ENCODE measurements around the gene LRFN4.

DNA sequence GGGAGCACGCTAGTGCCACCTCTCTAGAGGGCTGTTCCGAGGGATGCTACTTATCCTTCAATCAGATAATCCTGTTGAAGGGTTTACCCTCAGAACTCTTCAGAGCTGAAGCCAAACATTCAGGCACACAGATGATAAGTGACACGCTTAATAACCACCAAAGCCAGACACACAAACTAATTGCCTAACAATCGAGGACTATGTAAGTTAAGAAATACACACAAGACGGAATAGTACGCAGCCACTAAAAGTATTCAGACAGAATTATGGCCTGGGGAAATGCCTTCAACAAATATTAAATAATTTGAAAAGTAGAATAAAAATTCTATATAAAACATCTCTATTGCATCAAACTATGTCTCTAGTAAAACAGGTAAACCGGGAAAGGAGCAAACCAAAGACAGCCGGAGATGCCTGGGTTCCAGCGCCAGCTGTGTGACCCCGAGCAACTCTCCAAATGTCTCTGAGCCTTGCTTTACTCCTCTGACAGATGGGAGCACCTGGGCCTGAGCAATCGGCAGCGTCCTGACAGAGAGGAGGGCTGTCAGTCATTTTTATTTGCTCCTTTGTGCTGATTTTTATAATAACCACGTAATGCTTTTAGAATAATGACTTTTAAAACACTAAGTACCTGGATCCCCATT lies 11.3 kb downstream of the LRFN4 start:
- TF ChIP-seq CTCF (IDR thresholded peaks at IDR 0.05; ENCODE audit: low read length): no peak
- TF ChIP-seq EZH2 (optimal IDR thresholded peaks at IDR 0.05; ENCODE audit: low read depth, low read length): no peak
- TF ChIP-seq EZH2phosphoT487 (IDR thresholded peaks at IDR 0.05; ENCODE audit: low read length): no peak
